ENCODE data around the gene TRIM37.

DNA sequence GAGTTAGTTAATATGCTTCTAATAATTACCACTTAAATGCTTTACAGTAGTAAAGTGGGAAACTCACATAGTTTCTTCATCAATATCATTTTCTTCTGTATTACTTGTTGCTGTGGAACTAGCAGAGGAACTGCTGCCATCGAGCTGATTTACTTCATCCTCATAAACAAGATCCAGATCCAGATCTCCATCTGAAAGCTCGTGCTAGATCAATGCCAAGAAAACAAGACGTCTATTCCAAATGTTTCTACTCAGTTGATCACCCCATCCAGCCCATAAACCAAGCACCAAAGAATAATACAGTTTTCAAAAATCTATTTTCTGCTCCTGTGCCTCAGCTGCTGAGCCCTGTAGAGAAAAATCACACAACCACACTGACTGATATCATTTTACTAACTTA is 59.1 kb downstream of the TRIM37 start:
- TF ChIP-seq, protein P1, sequence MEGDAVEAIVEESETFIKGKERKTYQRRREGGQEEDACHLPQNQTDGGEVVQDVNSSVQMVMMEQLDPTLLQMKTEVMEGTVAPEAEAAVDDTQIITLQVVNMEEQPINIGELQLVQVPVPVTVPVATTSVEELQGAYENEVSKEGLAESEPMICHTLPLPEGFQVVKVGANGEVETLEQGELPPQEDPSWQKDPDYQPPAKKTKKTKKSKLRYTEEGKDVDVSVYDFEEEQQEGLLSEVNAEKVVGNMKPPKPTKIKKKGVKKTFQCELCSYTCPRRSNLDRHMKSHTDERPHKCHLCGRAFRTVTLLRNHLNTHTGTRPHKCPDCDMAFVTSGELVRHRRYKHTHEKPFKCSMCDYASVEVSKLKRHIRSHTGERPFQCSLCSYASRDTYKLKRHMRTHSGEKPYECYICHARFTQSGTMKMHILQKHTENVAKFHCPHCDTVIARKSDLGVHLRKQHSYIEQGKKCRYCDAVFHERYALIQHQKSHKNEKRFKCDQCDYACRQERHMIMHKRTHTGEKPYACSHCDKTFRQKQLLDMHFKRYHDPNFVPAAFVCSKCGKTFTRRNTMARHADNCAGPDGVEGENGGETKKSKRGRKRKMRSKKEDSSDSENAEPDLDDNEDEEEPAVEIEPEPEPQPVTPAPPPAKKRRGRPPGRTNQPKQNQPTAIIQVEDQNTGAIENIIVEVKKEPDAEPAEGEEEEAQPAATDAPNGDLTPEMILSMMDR (optimal IDR thresholded peaks at IDR 0.05 in 1 of 3, IDR thresholded peaks at IDR 0.05 in 1 of 3, conservative IDR thresholded peaks at IDR 0.05 in 1 of 3; ENCODE audit: extremely low read depth in 1 of 3, insufficient read depth in 2 of 3, low read length in 3 of 3): no peak
- no peak for TF ChIP-seq EZH2 (IDR thresholded peaks at IDR 0.05; ENCODE audit: low read length)

Measured in keratinocyte (primary cell).